GM19324 (cell line): ENCODE data around the gene PRDM2.

Experiments
- ATAC-seq: cut with Tn5 transposase; IDR thresholded peaks from one replicate; pipeline ENCODE4 v1.9.1; 2021; ENCODE audit warnings: mild to moderate bottlenecking, moderate library complexity; ENCODE audit not compliant: unreplicated experiment, low FRiP score

PRDM2 gene

DNA sequence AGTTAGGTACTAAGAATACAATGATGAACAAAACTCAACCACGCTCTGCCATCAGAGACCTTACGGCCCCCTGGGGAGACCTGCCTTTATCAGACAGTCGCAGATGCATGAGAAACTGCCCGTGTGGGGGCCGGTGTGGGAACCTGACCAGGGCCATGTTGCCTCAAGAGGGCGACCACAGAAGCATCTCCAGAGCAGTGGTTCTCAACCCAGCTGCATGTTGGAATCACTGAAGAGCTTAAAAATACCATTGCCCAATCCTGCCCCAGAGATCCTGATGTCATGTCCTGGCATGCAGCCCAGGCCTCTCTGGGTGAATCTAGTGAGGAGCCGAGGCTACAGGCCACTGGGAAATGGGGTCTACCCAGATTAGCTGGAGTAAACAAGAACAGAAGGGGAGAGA is 108.7 kb downstream of the PRDM2 start:
- ATAC-seq = no peak

GRCh38 chr1:13809461-13810159 is 109.6 kb downstream of the PRDM2 start:
- no peak for ATAC-seq

- ATAC-seq = no peak
Observed at GRCh38 chr1:13812456-13813397, 112.7 kb downstream of the PRDM2 start.

DNA sequence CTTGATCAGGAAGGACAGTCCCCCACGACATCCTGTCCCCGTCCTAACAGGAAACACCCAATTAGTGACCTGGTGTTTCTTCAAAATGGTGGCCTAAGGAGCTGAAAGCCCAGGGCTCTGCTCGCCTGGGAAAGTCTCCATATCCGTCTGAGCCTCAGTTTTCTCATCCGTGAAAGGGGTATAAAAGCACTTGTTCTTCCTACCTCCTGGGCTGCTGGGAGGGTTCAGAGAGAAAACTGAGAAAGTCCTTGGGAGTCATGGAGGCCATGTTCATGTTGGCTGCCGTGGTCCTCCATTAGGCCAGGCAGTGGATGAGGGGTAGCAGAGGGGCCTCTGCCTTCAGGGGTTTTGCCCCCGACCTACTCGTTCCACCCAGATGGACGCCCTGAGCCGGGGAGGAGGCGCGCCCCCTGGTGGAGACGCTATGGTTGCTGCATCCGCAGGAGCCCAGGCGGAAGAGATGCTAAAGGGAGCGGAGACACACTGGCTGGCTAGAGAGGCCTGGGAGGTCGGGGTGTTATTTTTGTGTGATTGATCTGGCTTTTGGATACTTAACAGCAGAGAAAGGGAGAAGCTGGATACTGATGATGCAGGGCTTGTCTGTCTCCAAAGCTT is 113.5 kb downstream of the PRDM2 start:
- ATAC-seq = no peak

GRCh38 chr1:13814131-13814530 is 114.1 kb downstream of the PRDM2 start:
- no peak for ATAC-seq

DNA sequence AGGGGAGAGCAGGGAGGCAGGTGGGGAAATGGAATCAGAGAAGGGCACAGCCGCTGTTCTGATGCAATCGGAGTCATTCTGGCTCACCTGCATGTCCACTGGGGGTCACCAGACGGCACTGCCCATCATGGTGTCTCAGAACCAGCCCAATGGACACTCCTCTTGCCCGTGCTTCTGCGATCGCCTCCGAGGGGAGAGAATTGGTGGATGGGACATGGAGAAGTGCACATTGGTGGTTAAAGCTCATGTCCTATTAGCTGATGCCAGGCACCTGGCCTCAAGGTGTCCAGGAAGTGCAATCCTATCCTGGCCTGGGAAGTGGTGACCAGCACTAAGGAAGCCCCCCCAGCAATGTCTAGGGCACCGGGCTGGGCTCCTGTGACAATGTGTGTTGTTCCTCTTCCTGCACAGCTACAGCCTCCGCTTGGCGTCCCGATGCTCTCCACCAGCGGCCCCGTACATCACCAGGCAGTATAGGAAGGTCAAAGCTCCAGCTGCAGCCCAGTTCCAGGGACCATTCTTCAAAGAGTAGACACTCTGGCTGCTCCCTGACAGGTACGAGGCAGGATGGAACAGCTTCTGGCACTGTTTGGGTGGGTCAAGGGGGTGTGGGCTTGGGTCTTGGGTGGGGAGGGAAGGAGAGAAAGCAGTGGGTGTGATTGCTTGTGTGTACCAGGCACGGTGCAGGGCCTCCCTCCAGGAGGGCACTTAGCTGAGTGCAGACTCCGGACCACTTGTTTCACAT is 116.2 kb downstream of the PRDM2 start:
- ATAC-seq = no peak

DNA sequence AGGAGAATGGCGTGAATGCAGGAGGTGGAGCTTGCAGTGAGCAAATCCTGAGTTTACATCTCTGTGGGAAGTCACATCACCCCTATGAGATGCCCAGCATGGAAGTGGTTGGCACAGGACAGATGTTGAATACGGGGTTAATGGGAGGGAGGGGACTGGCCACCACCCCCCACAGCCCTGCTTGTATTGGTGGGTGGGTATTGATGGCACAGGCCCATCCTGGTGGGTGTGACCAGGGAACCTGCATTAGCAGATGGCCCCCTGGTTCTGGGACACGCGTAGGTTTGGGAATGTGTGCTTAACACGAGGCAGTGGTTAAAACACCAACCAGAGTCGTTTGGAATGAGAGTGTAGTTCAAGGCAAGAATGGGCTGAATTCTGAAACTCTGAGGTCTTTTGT is 117.9 kb downstream of the PRDM2 start:
- no peak for ATAC-seq

GRCh38 chr1:13818926-13819325 is 118.9 kb downstream of the PRDM2 start:
- ATAC-seq = no peak

- no peak for ATAC-seq
Observed at GRCh38 chr1:13819642-13820041, 119.7 kb downstream of the PRDM2 start.

DNA sequence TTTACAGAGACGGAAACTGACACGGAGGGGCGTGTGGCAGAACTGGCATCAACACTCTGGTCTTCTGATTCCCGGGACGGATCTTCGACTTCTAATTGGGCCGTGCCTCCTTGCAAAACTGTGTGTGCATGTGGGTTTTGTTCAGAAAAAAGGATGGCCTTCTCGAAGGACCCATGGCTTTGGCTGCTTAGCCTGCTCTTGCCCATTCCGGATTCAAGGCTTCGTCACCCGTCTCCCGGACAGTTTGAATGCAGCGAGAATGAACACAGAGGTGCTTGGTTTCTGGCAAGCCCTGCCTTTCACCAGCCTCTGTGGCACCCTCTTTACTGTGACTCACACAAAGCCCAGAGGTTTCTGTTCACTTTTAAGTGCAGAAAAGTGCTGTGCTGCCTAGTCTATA is 120.1 kb downstream of the PRDM2 start:
- ATAC-seq = no peak

DNA sequence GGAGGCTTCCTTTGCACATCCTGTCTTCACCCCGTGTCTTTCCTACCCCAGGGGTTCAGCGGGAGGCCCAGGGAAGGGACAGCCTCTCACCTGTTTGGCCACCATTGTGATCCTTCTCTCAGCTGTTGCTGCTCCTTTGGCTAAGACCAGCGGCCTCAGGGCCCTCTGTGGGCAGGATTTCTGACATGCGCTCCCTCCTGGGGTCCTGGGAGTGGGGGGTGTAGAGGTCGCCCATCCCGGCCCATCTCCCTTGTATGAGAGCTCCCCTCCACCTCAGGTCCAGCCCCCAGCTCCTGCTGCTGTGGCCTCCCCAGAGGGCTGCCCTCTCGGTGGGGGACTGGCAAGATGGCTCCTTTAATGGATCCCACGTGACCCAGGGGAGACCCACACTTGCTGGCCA is 120.5 kb downstream of the PRDM2 start:
- no peak for ATAC-seq

DNA sequence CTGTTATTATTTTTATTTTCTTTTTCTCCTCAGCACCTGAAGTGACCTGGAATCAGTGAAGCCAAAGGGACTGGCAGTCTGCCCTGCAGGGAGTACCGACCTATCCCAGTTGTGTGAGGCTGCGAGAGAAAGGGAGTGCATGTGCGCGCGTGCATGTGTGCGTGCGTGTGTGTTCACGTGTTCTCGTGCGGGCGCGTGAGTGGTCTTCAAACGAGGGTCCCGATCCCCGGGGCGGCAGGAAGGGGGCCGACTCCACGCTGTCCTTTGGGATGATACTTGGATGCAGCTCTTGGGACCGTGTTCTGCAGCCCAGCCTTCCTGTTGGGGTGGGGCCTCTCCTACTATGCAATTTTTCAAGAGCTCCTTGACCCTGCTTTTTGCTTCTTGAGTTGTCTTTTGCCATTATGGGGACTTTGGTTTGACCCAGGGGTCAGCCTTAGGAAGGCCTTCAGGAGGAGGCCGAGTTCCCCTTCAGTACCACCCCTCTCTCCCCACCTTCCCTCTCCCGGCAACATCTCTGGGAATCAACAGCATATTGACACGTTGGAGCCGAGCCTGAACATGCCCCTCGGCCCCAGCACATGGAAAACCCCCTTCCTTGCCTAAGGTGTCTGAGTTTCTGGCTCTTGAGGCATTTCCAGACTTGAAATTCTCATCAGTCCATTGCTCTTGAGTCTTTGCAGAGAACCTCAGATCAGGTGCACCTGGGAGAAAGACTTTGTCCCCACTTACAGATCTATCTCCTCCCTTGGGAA is 123.3 kb downstream of the PRDM2 start:
- no peak for ATAC-seq

GRCh38 chr1:13823936-13824335 is 123.9 kb downstream of the PRDM2 start:
- ATAC-seq = no peak

GRCh38 chr1:13824626-13825025 is 124.6 kb downstream of the PRDM2 start:
- no peak for ATAC-seq

- no peak for ATAC-seq
Observed at GRCh38 chr1:13825033-13825432, 125.0 kb downstream of the PRDM2 start.

- no peak for ATAC-seq
Observed at GRCh38 chr1:13826009-13826408, 126.0 kb downstream of the PRDM2 start.

- ATAC-seq = no peak
Observed at GRCh38 chr1:13826591-13826990, 126.6 kb downstream of the PRDM2 start.

DNA sequence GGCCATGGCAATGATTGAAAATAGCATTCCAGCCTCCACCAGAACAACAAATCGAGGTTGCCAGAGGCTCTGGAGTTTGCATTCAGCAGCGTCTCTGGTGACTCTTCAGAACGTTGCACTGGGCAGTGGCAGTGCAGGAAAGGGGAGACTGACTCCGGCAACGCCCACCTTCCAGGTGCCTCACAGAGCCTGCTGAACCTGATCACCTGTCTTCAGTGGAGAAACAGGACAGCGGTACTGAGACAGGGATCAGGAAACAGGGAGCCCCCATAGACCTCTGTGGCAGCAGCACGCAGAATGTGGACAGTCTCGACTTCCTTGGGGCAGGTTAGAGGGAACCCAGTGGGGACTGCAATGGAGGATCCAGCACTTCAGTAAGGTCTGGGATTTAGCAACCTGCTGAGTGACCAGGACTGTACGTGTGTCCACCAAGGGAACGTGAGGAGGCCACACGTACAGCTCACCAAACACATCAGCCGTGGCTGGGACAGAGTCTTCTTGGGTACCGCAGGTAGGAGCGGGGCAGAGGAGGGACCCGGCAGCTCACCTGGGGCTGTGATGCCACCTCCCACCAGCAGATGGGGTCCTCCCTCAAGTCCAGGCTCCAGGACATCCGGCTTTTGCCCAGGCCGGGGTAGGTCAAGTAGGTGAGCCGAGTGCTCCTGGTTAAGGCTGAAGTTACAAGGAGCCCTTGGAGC is 128.6 kb downstream of the PRDM2 start:
- ATAC-seq = no peak

GRCh38 chr1:13829152-13829769 is 129.3 kb downstream of the PRDM2 start:
- no peak for ATAC-seq
